ENCODE results near the gene PDE6A. TPM values are rescaled to one million over a fixed set of nuclear protein-coding genes. Genes with fewer than 3 reads are reported as not detected.

The PDE6A gene
- total and polyA plus RNA-seq, 2 donors (not counting 3 experiments of a cell fraction or from before 2014, with no cell fraction given), result not detected

GRCh38 chr5:149936700-149937091, 7.9 kb downstream of the PDE6A start:
- ChIA-PET POLR2A (interaction anchor here (1.2 kb wide), 1 partner anchor 23 kb away, joined by 5 read pairs; no protein-coding TSS in a partner anchor), CTCF (interaction anchor here (1.4 to 6.7 kb wide), 4 partner anchors 23 to 102 kb away, joined by 4 to 68 read pairs (median 6); partner anchors contain the start of gene SLC26A2)
- Histone ChIP-seq H3K4me3 (replicated peaks in 1 of 3; ENCODE audit: insufficient read depth in 1 of 3, low read depth in 1 of 3, low read length in 3 of 3) (no peak overlapping the region), H3K9me3 (replicated peaks; ENCODE audit: control insufficient read depth, insufficient read depth, low read length) (no peaks in the 10 kb centered on the region), H2AFZ (ENCODE audit: low read depth, low read length) (peak overlapping the region; percentile 14), H4K20me1 (replicated peaks; ENCODE audit: control insufficient read depth, extremely low read depth, insufficient read depth, low read length) (no peaks in the 10 kb centered on the region), H3K27me3 (ENCODE audit: control insufficient read depth in 2 of 2, insufficient read depth in 2 of 2, low read length in 2 of 2) (no peaks in the 10 kb centered on the region), H3K79me2 (ENCODE audit: control insufficient read depth, insufficient read depth, low read length) (no peaks in the 10 kb centered on the region), H3K4me1 (ENCODE audit: control insufficient read depth, extremely low read depth, insufficient read depth, low read length) (peaks cover 33% of the 10 kb centered on the region), H3K9me1 (replicated peaks; ENCODE audit: control insufficient read depth, extremely low read depth, insufficient read depth, low read length) (no peaks in the 10 kb centered on the region), H3K9ac (replicated peaks; ENCODE audit: extremely low read depth, insufficient read depth, low read length) (no peak overlapping the region), H3K27ac (ENCODE audit: insufficient read depth, low read depth, low read length) (no peak overlapping the region), H3K4me2 (ENCODE audit: insufficient read depth, low read length) (no peak overlapping the region), H3K36me3 (ENCODE audit: control insufficient read depth in 2 of 2, extremely low read depth in 1 of 2, insufficient read depth in 2 of 2, low read length in 2 of 2) (no peaks in the 10 kb centered on the region)
- dilution Hi-C loops (cut with MboI; ENCODE audit: extremely low pct_ligation_motif_present, low sequenced_read_pairs), result no loop called here
- BruUV-seq (replicated peaks), result no TSS peak
- no peak for FAIRE-seq
- DNase-seq (ENCODE audit: low read depth, low spot score), result no peak
- intact Hi-C loops (cut with micrococcal nuclease), result loop anchor here (5.0 kb wide), 1 partner anchor 34 kb away; no protein-coding TSS in a partner anchor
- no peak for TF ChIP-seq GATA2 (IDR thresholded peaks at IDR 0.05; ENCODE audit: insufficient read depth, insufficient read length, low read depth, low read length)
- TF ChIP-seq MAX (IDR thresholded peaks at IDR 0.05; ENCODE audit: insufficient read depth, insufficient read length), result no peak
- no peak for TF ChIP-seq FOS (IDR thresholded peaks at IDR 0.05; ENCODE audit: borderline replicate concordance, insufficient read depth, low read length)
- TF ChIP-seq JUN (IDR thresholded peaks at IDR 0.05; ENCODE audit: borderline replicate concordance, insufficient read depth, insufficient read length, low read depth), result no peak
- TF ChIP-seq MYC (IDR thresholded peaks at IDR 0.05; ENCODE audit: low read depth, low read length), result no peak
- TF ChIP-seq EZH2 (IDR thresholded peaks at IDR 0.05; ENCODE audit: borderline replicate concordance, low read depth, low read length, severe bottlenecking), result no peak
- TF ChIP-seq, protein P1, sequence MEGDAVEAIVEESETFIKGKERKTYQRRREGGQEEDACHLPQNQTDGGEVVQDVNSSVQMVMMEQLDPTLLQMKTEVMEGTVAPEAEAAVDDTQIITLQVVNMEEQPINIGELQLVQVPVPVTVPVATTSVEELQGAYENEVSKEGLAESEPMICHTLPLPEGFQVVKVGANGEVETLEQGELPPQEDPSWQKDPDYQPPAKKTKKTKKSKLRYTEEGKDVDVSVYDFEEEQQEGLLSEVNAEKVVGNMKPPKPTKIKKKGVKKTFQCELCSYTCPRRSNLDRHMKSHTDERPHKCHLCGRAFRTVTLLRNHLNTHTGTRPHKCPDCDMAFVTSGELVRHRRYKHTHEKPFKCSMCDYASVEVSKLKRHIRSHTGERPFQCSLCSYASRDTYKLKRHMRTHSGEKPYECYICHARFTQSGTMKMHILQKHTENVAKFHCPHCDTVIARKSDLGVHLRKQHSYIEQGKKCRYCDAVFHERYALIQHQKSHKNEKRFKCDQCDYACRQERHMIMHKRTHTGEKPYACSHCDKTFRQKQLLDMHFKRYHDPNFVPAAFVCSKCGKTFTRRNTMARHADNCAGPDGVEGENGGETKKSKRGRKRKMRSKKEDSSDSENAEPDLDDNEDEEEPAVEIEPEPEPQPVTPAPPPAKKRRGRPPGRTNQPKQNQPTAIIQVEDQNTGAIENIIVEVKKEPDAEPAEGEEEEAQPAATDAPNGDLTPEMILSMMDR (IDR thresholded peaks at IDR 0.05; ENCODE audit: extremely low read depth in 1 of 2, insufficient read depth in 1 of 2, low read depth in 1 of 2, low read length in 2 of 2), result no peak
- no peak for TF ChIP-seq POLR2A (IDR thresholded peaks at IDR 0.05; ENCODE audit: low read depth, low read length)
